Occipital lobe (tissue), 2 donors: ENCODE results near the gene SOX18. TPM values are rescaled to one million over a fixed set of nuclear protein-coding genes. Genes with fewer than 3 reads are reported as not detected.

ENCODE experiments used
- small RNA-seq: library from RNA; depleted of rRNA; stranded (forward); fragments of <200 nt; gene quantifications from one replicate; pipeline ENCODE3, GENCODE V24; 2014
- total RNA-seq: library from RNA; depleted of rRNA; stranded (reverse); fragments of >200 nt; gene quantifications from one replicate; pipeline ENCODE4 v1.2.3, GENCODE V29; 2014

The SOX18 gene
- total RNA-seq, 1 donor from 2014 or later, result 0.31 TPM

Small RNAs within 50 kb of the gene (small RNA-seq; reads per million reads assigned to genes)
- gene AL355803.1 (not detected), gene MIR6813 (not detected)

Other genes starting within 250 kb of the SOX18 start
- gene ZBTB46, start 218.4 kb downstream of the SOX18 start, total RNA-seq, result 21.5 TPM
- not detected for gene ABHD16B, start 188.1 kb downstream of the SOX18 start, total RNA-seq
- 20.3 TPM for gene TPD52L2, start 184.4 kb downstream of the SOX18 start, total RNA-seq
- 99.7 TPM for gene DNAJC5, start 154.5 kb downstream of the SOX18 start, total RNA-seq
- gene UCKL1, start 93.2 kb downstream of the SOX18 start, total RNA-seq, result 17.8 TPM
- 15.8 TPM for gene ZNF512B, start 79.7 kb downstream of the SOX18 start, total RNA-seq
- 6.4 TPM for gene SAMD10, start 70.0 kb downstream of the SOX18 start, total RNA-seq
- 71.0 TPM for gene PRPF6, start 68.5 kb downstream of the SOX18 start, total RNA-seq
- gene C20orf204, start 13.5 kb downstream of the SOX18 start, total RNA-seq, result 1.2 TPM
- 36.0 TPM for gene TCEA2, start 13.6 kb upstream of the SOX18 start, total RNA-seq
- gene RGS19, start 29.9 kb upstream of the SOX18 start, total RNA-seq, result 10.1 TPM
- 14.3 TPM for gene OPRL1, start 30.4 kb upstream of the SOX18 start, total RNA-seq
- gene LKAAEAR1, start 34.8 kb upstream of the SOX18 start, total RNA-seq, result 0.78 TPM
- gene NPBWR2, start 57.9 kb upstream of the SOX18 start, total RNA-seq, result not detected
- gene MYT1, start 114.8 kb upstream of the SOX18 start, total RNA-seq, result 5.9 TPM
- gene PCMTD2, start 206.1 kb upstream of the SOX18 start, total RNA-seq, result 129 TPM